SK-N-SH (cell line): ENCODE data around the gene PCSK2. TPM values are rescaled to one million over a fixed set of nuclear protein-coding genes. Genes with fewer than 3 reads are reported as not detected.

ENCODE experiments used
- CTCF ChIA-PET: fragments of 300-600, 350-600 bp; formaldehyde crosslinking; extraction: SDS; loops from one replicate; lab custom pipeline; 2021; lab: Yijun Ruan, JAX
- POLR2A ChIA-PET: fragments of 350-600 bp; sonication (Branson Sonifier 250); formaldehyde crosslinking; extraction: SDS; loops from one replicate; lab custom pipeline; 2020; ENCODE audit warnings: antibody characterized with exemption, inconsistent platforms; lab: Yijun Ruan, JAX
- DNase-seq: peaks from one replicate; pipeline ENCODE4 v3.0.0; 2012
- H2AFZ ChIP-seq: fragments of 200-600 bp; sonication (generic); 2 replicates; pipeline ENCODE4 v1.8.1; 2016; ENCODE audit warnings: antibody characterized with exemption, mild to moderate bottlenecking, low read depth
- H3F3A ChIP-seq: fragments of 200-600 bp; sonication (generic); replicated peaks from 2 replicates; pipeline ENCODE3; 2016; ENCODE audit warnings: antibody characterized with exemption, mild to moderate bottlenecking; ENCODE audit not compliant: insufficient read depth
- H3K27ac ChIP-seq, 2 experiments: fragments of 200-500 bp in 1 of 2; fragments of 200-600 bp in 1 of 2; sonication (Bioruptor generic) in 1 of 2; sonication (generic), shearing (Covaris generic) in 1 of 2; 2 replicates each; pipeline versions ENCODE4 v1.5.1 to v1.6.1; 2014 to 2016; ENCODE audit warnings: low read depth in 2 of 2, inconsistent platforms in 1 of 2, low read length in 1 of 2, mild to moderate bottlenecking in 1 of 2, mixed read lengths in 1 of 2
- H3K27me3 ChIP-seq: fragments of 200-600 bp; sonication (generic), shearing (Covaris generic); 2 replicates; pipeline ENCODE4 v1.6.1; 2016; ENCODE audit warnings: mixed run types; ENCODE audit not compliant: insufficient read depth
- H3K36me3 ChIP-seq, 2 experiments: fragments of 200-500 bp in 1 of 2; fragments of 200-600 bp in 1 of 2; sonication (Bioruptor generic) in 1 of 2; sonication (generic) in 1 of 2; replicated peaks in 1 of 2; 2 replicates each; pipeline versions ENCODE3 to v1.5.1; 2014 to 2016; ENCODE audit warnings: low read length in 1 of 2, mild to moderate bottlenecking in 1 of 2; ENCODE audit not compliant: insufficient read depth in 2 of 2, control insufficient read depth in 1 of 2
- H3K4me1 ChIP-seq, 2 experiments: fragments of 200-500 bp in 1 of 2; fragments of 200-600 bp in 1 of 2; sonication (Bioruptor generic) in 1 of 2; sonication (generic), shearing (Covaris generic) in 1 of 2; 2 replicates each; pipeline versions ENCODE4 v1.5.1 to v1.6.1; 2014 to 2016; ENCODE audit warnings: low read depth in 1 of 2, low read length in 1 of 2, mixed run types in 1 of 2; ENCODE audit not compliant: insufficient read depth in 2 of 2, control insufficient read depth in 1 of 2
- H3K4me2 ChIP-seq: fragments of 200-600 bp; sonication (generic), shearing (Covaris generic); 2 replicates; pipeline ENCODE4 v1.6.1; 2017; ENCODE audit warnings: mixed run types
- H3K4me3 ChIP-seq, 2 experiments: fragments of 200-500 bp in 1 of 2; fragments of 200-600 bp in 1 of 2; sonication (Bioruptor generic) in 1 of 2; sonication (generic), shearing (Covaris generic) in 1 of 2; 2 replicates each; pipeline versions ENCODE4 v1.5.1 to v1.8.1; 2014 to 2016; ENCODE audit warnings: low read depth in 2 of 2, inconsistent platforms in 1 of 2, low read length in 1 of 2, mild to moderate bottlenecking in 1 of 2, mixed read lengths in 1 of 2, moderate library complexity in 1 of 2
- H3K79me2 ChIP-seq: fragments of 200-600 bp; sonication (generic); 2 replicates; pipeline ENCODE4 v1.8.1; 2017; ENCODE audit warnings: mild to moderate bottlenecking; ENCODE audit not compliant: insufficient read depth
- H3K9ac ChIP-seq: fragments of 200-600 bp; sonication (generic); 2 replicates; pipeline ENCODE4 v1.6.1; 2017; ENCODE audit warnings: mixed run types
- H3K9me2 ChIP-seq: fragments of 200-600 bp; sonication (generic); 2 replicates; pipeline ENCODE4 v1.6.1; 2017; ENCODE audit warnings: mixed run types
- H3K9me3 ChIP-seq: fragments of 200-600 bp; sonication (generic); 2 replicates; pipeline ENCODE4 v1.6.1; 2017; ENCODE audit warnings: mixed run types, mild to moderate bottlenecking, moderate library complexity
- H4K20me1 ChIP-seq: fragments of 200-600 bp; sonication (generic); 2 replicates; pipeline ENCODE4 v1.6.1; 2017; ENCODE audit warnings: mild to moderate bottlenecking, mixed run types; ENCODE audit not compliant: insufficient read depth
- ELF1 ChIP-seq: IDR thresholded peaks from 2 replicates; pipeline ENCODE4 v1.4.0; 2012
- EP300 ChIP-seq, 2 experiments: IDR thresholded peaks; 2 replicates each; pipeline versions ENCODE4 v1.4.0 to v1.6.1; 2012; ENCODE audit warnings: borderline replicate concordance in 1 of 2, low read depth in 1 of 2, low read length in 1 of 2
- NRF1 ChIP-seq: IDR thresholded peaks from 2 replicates; pipeline ENCODE4 v1.6.1; 2012; ENCODE audit warnings: low read depth, mild to moderate bottlenecking, low read length
- POLR2AphosphoS5 ChIP-seq: IDR thresholded peaks from 2 replicates; pipeline ENCODE4 v1.6.1; 2012; ENCODE audit warnings: low read depth, low read length
- RCOR1 ChIP-seq: fragments of 150-350 bp; IDR thresholded peaks from 2 replicates; pipeline ENCODE4 v1.6.1; 2017; ENCODE audit warnings: antibody characterized with exemption, low read length
- RFX5 ChIP-seq: IDR thresholded peaks from 2 replicates; pipeline ENCODE4 v1.6.1; 2012; ENCODE audit warnings: mild to moderate bottlenecking, improper control_type of control experiment, low read length
- USF1 ChIP-seq: IDR thresholded peaks from 2 replicates; pipeline ENCODE4 v1.4.0; 2012; ENCODE audit warnings: low read depth, borderline replicate concordance
- WGBS: methylation state at CpG from one replicate; pipeline ENCODE4 v1.1.6; 2017; ENCODE audit warnings: low lambda C conversion rate; 5-methylcytosine and 5-hydroxymethylcytosine counted together
- polyA plus RNA-seq, 3 experiments: library from polyadenylated mRNA; depleted of rRNA; stranded (reverse); fragments of >200 nt; gene quantifications; 2 replicates each; pipeline ENCODE4 v1.2.3, GENCODE V29; 2012
- TF ChIP-seq, protein P1 (sequence below): fragments of 150-350 bp; IDR thresholded peaks from 2 replicates; pipeline ENCODE4 v1.6.1; 2017; ENCODE audit warnings: antibody characterized with exemption, low read length, low read depth, borderline replicate concordance

PCSK2 gene
- polyA plus RNA-seq, 1 of the 3 experiments (the other 2 are of a cell fraction), result not detected

DNA sequence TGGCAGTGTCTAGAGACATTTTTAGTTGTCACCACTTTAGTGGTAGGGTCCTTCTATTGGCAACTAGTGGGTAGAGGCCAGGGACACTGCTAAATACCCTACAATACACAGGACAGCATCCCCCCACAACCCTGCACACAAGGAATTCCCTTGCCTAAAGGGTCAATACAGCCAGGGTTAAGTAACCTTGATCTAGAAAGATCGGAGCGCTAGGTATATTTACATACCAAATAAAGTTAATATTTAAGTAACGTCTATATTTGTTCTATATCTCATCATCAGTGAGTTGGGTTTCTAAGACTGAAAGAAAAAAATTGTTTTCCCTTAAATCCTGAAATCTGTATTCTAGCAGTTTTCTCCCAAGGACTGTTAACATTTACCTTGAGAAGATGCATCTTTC is 288.2 kb downstream of the PCSK2 start:
- WGBS, result 81% methylated on average over 3 of the region's 3 CpGs
- Histone ChIP-seq H3K27ac (no peak overlapping the region), H3K4me1 (no peaks in the 10 kb centered on the region), H3K79me2 (no peaks in the 10 kb centered on the region), H3K4me3 (no peak overlapping the region), H3K9me3 (no peaks in the 10 kb centered on the region), H3K4me2 (no peak overlapping the region), H3K36me3 (no peaks in the 10 kb centered on the region), H4K20me1 (no peaks in the 10 kb centered on the region), H3K27me3 (no peaks in the 10 kb centered on the region), H3F3A (no peaks in the 10 kb centered on the region), H3K9me2 (no peaks in the 10 kb centered on the region), H2AFZ (no peak overlapping the region), H3K9ac (no peak overlapping the region)
- CTCF ChIA-PET, result interaction anchor here (2.3 kb wide), 1 partner anchor 10 kb away, joined by 26 read pairs; no protein-coding TSS in a partner anchor
- DNase-seq, result no peak
- TF ChIP-seq RCOR1 (no peak), NRF1 (no peak), POLR2AphosphoS5 (no peak)
- TF ChIP-seq, protein P1, sequence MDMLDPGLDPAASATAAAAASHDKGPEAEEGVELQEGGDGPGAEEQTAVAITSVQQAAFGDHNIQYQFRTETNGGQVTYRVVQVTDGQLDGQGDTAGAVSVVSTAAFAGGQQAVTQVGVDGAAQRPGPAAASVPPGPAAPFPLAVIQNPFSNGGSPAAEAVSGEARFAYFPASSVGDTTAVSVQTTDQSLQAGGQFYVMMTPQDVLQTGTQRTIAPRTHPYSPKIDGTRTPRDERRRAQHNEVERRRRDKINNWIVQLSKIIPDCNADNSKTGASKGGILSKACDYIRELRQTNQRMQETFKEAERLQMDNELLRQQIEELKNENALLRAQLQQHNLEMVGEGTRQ, result no peak
- POLR2A ChIA-PET, result no interaction called here

- peak; percentile 75; the same call in 1 of the 2 replicates for TF ChIP-seq USF1
- no peak for TF ChIP-seq RFX5
- TF ChIP-seq ELF1, result no peak
- no peak for TF ChIP-seq EP300 (IDR thresholded peaks at IDR 0.05; ENCODE audit: borderline replicate concordance in 1 of 2, low read depth in 1 of 2, low read length in 1 of 2)
- no peak for TF ChIP-seq NRF1
- ChIA-PET CTCF (interaction anchor here (1.0 to 3.2 kb wide), 4 partner anchors 13 to 477 kb away, joined by 3 to 13 read pairs (median 4); no protein-coding TSS in a partner anchor), POLR2A (no interaction called here)
- H3K79me2 ChIP-seq, result no peaks in the 10 kb centered on the region
- H3K4me2 ChIP-seq, result no peak overlapping the region
- H3K9me2 ChIP-seq, result no peaks in the 10 kb centered on the region
- DNase-seq, result peak; percentile 45
- H2AFZ ChIP-seq, result no peak overlapping the region
- no peaks in the 10 kb centered on the region for H3K27me3 ChIP-seq
- WGBS, result 79% methylated on average over 11 of the region's 14 CpGs
- H3K9me3 ChIP-seq, result no peaks in the 10 kb centered on the region
- H3K4me1 ChIP-seq, result peaks cover 0 to 3% of the 10 kb centered on the region in 2 experiments; a peak in 1 of 4 replicates
- no peaks in the 10 kb centered on the region for H4K20me1 ChIP-seq
- H3F3A ChIP-seq, result no peaks in the 10 kb centered on the region
- H3K27ac ChIP-seq, result no peak overlapping the region
- no peaks in the 10 kb centered on the region for H3K36me3 ChIP-seq
- no peak overlapping the region for H3K9ac ChIP-seq
- H3K4me3 ChIP-seq, result no peak overlapping the region
These were observed 291.7 kb downstream of the PCSK2 start for GRCh38 chr20:17518339-17519052.
